HUDEP-2 (cell line): ENCODE measurements around the gene TSPAN9.

Experiments used
- DNase-seq, 76 experiments: peaks; one replicate each; lab custom pipeline; 2025; ENCODE audit not compliant: unreplicated experiment in 76 of 76; lab: John Stamatoyannopoulos, UW

Gene TSPAN9

DNA sequence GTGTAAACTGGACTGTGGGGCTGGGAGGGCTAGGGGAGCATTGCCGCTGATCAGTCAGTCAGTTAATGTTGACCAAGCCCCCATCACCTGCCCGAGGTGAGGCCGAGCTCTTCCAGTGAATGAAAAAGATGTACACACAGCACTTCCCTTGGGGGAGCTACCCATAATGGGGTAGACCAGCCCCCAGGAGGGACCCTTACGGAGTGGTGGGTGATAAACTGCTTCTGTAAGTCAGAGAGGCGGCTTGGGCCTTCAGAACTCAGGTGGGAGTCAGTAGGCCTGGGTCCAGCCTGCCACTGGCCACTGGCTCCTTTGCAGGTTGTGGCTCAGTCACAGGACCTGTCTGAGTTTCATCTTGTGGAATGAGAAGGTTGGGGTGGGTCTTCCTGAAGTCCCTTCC, 43.5 kb downstream of the TSPAN9 start:
- no peak for DNase-seq

DNA sequence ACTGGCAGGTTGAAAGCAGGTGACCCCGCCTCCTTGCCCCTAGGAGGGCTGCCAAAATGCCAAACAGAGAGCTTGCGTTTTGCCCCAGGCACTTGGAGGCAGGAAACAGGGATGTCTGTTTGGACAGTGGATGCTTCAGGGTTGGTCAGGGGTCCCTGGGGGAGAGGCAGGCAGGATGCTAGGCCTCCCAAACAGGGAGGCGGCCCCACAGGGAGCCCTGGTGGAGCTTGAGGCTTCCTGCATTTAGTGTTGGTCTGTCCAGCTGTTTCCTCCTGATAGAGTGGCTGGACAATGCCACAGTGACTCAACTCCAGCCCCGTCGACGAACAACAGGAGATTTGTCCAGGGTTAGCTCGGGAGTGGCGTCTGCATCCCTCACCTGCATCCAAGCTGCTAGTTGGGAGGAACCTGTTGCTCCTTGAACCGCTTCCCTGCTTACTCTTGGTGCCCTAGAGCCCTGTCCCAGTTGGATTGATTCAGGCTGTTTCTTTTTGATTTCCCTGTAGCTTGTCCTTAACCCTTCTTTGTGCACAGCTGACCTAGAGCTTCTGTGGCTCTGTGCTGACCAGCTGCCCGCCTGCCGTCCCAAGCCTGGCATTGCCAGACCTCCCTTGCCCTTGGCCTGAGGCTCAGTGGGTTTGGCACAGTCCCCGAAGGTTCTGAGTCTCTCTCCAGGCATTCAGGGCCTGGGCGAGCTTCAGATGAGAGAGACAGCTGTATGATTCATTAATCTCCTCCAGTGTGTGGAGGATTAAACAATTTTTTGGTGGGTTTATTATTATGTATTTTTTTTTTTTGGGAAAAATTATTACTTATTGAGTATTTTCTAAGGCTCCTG, 45.9 kb downstream of the TSPAN9 start:
- no peak for DNase-seq

GRCh38 chr12:3123729-3124128, 46.5 kb downstream of the TSPAN9 start:
- DNase-seq, result no peak

- DNase-seq, result no peak
Observed at GRCh38 chr12:3124917-3125316, 47.7 kb downstream of the TSPAN9 start.

DNA sequence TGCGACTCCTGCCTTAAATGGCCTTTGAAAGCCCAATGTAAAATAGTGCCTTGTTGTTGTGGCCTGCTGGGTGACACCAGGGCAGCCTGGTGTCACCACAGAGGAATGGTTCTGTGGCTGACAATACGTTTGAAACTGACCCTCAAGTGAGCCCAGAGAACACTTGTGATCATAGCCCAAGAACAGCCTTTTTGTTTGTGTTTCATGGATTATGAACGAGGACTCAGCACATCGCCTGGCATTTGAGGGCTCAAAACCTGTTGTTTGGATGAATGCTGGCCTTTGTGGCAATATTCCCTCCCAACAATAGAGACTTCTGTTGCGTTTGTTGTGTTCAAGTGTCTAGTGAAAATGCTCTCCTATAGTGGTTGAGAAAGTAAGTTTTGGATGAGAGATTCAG, 48.5 kb downstream of the TSPAN9 start:
- DNase-seq, result no peak

- no peak for DNase-seq
Observed at GRCh38 chr12:3127832-3128231, 50.7 kb downstream of the TSPAN9 start.

GRCh38 chr12:3128498-3129293, 51.5 kb downstream of the TSPAN9 start:
- DNase-seq, result no peak

GRCh38 chr12:3129301-3130056, 52.3 kb downstream of the TSPAN9 start:
- no peak for DNase-seq

DNA sequence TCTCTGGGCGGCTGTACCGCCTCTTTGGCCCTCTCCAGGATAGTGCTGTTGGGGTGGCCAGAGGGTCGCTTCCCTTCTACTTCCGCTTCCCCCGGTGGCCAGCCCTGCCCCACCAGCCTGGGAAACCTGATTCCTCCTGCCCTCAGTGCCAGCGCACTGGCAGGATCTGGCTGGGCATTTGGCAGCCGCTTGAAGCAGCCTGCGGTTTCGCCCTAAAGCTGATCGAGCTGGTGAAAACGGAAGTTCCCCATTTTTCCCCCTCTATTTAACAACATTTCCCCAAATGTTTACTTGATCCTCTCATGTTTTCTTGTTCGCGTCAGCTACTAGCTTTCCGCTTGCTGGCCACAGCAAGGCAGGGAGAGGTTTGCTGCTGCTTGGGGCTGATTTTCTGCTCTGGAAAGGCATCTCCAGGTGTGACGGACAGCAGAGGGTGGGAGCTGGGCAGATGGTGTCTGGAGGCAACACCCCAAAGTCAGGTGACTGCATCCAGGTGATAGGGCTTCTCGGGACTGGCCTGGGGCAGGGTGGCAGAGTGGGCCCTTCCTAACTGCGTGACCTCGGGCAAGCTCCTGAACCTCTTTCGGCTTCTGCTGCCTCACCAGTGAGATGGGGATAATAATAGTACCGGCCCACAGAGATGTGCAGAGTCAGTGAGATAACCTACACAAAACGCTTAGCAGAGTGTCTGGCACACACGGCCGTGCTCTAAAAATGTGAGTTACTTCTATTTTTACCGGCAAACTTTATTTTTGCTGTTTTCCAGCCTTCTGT, 53.1 kb downstream of the TSPAN9 start:
- no peak for DNase-seq

DNA sequence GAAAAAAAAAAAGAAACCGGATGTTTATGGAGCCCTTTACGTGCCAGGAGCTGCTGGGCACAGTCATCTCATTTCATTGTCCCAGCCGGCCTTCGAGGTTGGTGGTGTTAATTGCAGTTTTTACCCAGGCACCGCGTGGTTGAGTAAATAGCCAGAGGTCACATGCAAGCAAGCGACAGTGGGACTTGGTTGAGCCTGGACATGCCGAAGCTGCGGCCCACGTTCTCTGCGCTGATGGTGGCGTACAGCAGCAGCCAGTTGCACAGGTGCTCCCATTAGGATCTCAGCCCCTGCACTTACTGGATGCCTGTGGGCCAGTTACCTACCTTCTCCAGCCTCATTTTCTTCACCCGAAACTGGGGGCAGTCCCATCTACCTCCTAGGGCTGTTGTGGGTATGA, 54.0 kb downstream of the TSPAN9 start:
- no peak for DNase-seq

DNA sequence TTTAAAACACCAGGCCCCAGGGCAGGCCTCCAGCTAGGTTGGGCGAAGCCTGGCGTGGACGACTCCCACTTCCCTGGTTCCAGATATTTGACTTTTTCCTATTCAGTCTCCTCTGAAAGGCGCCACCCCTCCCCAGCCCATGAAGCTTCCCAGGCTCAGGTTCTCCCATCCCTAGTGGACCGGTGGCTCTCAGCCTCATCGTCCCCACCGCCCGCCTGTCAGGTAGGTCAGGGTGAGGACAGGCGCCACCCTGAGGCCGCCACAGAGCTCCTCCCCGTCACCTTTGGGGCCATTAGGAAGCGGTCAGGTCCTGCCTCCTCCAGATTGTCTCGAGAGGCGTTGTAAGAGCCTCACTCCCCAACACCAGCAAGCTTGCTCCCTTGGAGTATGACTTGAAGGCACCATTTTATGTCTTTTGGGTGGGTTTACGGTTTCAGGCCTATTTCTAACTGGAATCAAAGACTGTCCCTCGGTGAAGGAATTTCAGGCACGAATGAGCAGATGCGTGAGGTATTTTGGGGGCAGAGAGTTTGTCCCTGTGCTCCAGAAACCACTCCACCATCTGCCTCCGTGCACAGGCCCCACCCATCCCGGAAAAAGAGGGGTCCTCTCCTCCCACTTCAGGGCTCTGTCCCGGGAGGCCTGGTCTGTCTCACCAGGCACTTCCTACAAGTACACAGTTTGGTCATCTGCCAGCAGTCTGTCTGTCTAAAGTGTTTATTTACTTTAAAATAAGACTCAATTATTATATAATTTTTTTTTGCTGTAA, 55.6 kb downstream of the TSPAN9 start:
- DNase-seq, result no peak

DNA sequence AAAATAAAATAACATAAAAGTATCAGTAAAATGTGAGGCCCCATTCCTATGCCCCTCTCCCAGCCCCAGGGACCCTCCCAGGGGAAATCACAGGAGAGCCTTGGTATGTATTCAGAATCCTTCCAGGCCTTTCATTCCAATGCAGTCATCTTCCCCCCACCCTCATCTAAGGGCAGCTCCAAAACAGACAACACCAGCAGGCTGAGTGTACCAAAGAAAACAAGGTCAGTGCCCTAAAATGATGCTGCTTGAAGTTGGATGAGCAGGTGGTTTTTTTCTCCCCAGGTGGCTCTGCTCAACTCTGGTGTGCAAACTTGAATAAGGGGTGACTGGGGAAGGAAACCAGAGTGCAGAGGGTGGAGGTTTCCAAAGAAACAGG, 56.2 kb downstream of the TSPAN9 start:
- no peak for DNase-seq

GRCh38 chr12:3134126-3134525, 56.9 kb downstream of the TSPAN9 start:
- DNase-seq, result no peak

- DNase-seq, result no peak
Observed at GRCh38 chr12:3134526-3135135, 57.5 kb downstream of the TSPAN9 start.

GRCh38 chr12:3135522-3136461, 58.6 kb downstream of the TSPAN9 start:
- peak in 34 of 76 experiments; percentile 1 to 61 (median 11) for DNase-seq

DNA sequence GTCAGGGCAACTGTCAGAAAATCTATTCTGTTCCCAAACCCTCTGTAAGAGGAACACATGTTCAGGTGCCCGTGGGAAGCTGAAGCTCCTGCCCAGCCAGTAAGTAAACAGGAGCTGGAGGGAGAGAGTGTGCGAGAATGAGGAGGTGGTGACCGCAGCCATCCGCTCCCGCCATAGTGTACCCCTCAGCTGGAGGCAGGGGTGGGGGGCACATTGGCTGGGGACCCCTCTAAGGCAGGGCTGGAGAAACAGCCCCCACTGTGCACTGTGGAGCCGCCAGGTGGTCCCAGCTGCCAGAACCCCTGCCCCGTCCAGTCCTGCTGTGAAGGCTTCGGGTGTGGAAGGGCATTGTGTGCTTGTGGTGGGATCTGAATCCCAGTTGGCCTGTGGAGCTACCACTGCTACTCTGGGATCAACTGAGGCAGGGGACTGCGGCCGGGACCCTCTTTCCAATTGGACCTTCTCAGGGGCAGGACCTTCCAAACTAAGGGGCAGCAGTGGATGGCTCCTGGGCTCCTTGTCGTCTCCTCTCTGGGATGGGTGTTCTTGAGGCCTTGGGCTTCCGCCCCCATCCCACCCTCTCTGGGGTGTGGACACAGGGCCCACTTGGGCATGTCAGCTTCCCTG, 59.6 kb downstream of the TSPAN9 start:
- no peak for DNase-seq

GRCh38 chr12:3137268-3137781, 60.1 kb downstream of the TSPAN9 start:
- no peak for DNase-seq
